ENCODE measurements around the gene CAST.

- TF ChIP-seq POLR2A (IDR thresholded peaks at IDR 0.05; ENCODE audit: low read depth, low read length) (no peak), POLR2AphosphoS5 (IDR thresholded peaks at IDR 0.05; ENCODE audit: low read depth, low read length) (no peak), TAF1 (IDR thresholded peaks at IDR 0.05; ENCODE audit: borderline replicate concordance, low read depth, low read length) (no peak)
These were observed 93.7 kb downstream of the CAST start for GRCh38 chr5:96755851-96756250.
